Eye (tissue), 1 donor: ENCODE measurements around the gene GRIK1.
A peak's percentile ranks its signal among the peaks of the same experiment; 100 is the strongest.

Experiments used
- DNase-seq: peaks from one replicate; pipeline ENCODE4 v3.0.0-alpha.2; 2015

The GRIK1 gene

GRCh38 chr21:29583424-29583924, 356.3 kb downstream of the GRIK1 start:
- DNase-seq, result no peak

DNA sequence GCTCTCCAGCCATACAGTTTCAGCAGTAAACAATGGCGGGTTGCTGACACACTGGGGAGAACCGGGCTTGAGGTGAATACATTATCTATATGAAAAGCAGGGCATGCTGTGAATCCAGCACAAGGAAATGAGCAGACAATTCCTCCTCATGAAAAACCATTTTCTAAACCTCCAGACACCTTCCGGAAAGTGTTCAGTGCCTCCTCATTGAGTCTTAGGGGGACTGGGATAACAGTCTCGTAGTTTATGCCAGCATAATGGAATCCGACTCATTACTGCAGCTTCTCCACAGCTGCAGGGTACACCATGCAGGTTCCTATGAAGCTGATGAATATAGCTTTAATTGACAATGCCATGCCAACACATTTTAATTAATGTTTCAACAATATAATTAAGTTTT, 356.9 kb downstream of the GRIK1 start:
- no peak for DNase-seq

- no peak for DNase-seq
Observed at GRCh38 chr21:29581393-29581792, 358.4 kb downstream of the GRIK1 start.

- DNase-seq, result no peak
Observed at GRCh38 chr21:29580732-29581285, 359.0 kb downstream of the GRIK1 start.

DNA sequence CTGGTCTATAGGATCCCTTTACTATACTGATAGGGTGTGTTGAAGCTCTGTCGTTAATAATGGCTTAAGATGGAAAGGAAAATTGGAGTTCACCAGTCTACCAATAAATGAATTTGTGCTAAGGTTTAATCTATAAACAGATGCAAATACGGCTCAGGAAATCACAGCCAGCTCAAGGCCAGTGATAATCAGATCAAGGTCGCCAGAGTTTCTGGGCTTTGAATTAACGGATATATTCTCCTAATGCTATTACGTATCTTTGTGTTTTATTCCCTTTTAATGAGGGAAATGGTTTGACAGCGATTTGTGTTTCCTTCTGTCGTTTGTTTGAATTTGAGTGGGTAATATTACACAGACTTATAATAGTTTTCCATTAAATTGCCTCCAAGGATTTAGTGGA, 361.5 kb downstream of the GRIK1 start:
- peak; percentile 19 for DNase-seq

DNA sequence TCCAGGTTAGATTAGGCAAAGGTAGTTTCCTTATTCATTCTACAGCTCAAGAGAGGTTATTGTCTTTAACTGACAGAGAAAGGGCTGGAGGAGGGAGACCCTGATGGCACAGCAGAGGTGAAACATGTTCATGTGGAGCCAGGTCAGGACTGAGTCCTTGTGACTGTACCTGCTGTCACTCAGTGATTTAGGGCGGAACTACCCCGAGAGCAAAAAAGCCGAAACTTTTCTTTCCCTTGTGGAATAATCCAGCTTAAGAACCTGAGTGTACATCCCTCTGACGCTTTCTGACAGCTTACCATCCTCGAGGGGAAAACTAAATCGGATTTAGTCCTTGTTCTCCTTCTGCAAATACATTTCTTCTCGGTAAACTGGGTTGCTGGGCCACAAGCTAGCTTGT, 367.8 kb downstream of the GRIK1 start:
- DNase-seq, result no peak

DNA sequence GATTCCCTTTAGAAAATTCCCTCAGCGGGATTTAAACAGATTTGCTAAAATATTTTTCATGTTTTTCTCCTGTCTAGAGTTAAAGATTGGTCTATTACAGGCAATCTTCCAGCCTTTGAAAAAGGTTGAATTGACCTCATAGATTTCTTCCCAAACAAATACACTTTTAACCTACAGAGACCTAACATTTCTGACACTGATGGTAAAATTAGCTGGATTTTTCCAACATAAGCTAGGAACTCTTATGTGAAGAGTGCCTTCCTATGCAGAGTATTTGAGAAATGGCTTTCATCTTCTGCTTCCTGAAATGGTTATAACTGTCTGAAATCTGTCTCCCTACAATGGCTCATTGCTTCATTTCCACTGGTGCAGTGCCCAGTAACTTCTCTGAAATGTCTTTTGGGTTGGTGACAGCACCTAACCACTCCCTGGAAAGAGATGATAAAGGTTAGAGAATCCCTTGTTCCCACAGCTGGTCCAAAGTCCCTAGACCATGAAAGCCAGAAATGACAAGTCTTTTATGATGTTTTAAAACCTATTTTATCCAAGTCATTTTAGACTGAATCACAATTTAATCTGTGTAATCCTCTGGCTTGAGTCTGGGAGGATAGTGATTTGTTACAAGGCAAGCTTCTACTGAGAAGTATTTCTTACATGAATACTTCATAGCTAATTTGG, 371.6 kb downstream of the GRIK1 start:
- no peak for DNase-seq

DNA sequence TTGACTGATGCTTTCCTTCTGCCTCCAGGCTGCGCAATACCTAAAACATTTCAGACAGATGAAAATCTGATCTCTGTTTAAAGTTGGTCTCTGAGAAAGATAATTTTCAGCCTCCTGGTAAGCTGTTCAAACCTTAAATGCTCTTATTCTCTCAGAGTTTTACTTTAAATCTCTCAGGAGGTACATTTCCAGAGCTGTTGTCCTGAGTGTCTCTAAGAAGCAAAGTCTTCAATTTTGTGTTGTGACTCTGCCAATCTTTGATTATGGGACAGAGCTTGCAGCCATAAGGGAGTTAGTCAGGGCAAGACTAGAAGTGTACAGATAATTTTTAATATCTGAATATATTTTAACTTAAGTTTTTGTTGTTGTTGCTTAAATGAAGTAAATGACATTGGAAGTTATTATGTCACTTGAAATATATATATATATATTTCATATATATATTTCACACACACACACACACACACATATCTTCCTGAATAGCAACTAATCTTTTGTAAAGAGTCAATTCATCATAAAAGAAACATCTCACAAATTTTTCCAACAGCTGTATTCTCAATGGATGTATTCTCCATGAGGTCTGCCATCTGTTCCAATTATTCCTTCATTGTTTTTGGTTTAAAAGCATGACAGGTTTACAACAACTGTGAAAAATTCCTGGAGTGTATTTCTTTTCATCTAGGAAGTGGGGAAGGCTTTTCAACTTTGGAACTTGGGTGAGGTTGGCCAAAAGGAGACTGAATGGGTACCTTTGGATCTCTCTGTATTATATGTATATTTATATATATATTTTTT, 381.7 kb downstream of the GRIK1 start:
- DNase-seq, result no peak

GRCh38 chr21:29557200-29557599, 382.6 kb downstream of the GRIK1 start:
- no peak for DNase-seq

DNA sequence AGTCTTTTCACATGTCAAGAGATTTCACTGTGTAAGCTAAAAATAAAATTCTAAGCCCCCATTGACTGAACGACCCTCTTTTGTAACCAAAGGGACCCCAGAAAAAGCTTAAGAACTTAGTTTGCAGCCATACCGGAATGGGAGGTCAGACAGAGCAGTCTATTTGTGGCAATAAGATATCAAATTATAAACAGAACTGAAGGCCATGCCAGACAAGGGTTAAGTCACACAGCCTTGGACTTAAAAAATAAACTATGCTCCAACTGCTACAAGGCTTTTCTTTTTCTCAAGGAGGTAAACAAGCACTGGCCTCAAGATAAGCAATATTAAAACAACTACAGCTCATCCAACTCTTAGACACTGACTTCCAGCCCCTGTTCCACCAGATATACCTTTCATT, 384.2 kb downstream of the GRIK1 start:
- no peak for DNase-seq

GRCh38 chr21:29550205-29550604, 389.6 kb downstream of the GRIK1 start:
- no peak for DNase-seq

DNA sequence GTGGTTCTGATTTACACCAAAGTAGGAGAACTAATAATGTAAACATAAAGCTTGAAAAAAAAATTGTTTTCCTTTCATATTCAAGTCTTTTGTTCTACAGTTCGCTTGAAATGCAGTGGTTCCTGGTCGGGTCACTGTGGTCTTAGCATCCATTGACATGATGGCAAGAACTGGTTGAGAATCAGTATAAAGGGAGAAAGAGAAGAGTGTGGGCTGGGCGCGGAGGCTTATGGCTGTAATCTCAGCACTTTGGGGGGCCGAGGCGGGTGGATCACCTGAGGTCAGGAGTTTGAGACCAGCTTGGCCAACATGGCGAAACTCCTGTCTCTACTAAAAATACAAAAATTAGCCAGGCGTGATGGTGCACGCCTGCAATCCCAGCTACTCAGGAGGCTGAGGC, 390.2 kb downstream of the GRIK1 start:
- no peak for DNase-seq

- DNase-seq, result no peak
Observed at GRCh38 chr21:29547998-29548397, 391.8 kb downstream of the GRIK1 start.

GRCh38 chr21:29546071-29546470, 393.7 kb downstream of the GRIK1 start:
- no peak for DNase-seq

DNA sequence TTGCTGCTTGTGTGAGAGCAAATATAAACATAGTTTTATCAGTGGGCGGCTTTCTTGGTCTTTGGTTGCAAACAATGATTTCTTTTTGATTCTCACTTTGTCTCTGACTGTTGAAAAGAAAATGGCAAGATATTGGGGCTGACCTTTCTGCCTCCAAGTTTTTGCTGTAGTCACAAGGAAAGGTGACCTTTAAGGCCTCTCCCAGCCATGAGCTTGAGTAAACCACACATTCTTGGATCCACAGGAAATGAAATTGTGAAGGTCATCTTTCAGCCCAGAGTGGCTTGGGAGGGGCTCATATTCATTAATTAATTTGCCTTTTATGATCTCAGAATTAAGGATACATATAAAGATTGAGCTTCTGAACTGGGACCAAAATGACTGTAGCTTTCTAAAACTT, 399.5 kb downstream of the GRIK1 start:
- DNase-seq, result no peak

GRCh38 chr21:29538115-29538514, 401.7 kb downstream of the GRIK1 start:
- peak; percentile 2 for DNase-seq

GRCh38 chr21:29534448-29534847, 405.3 kb downstream of the GRIK1 start:
- DNase-seq, result no peak

DNA sequence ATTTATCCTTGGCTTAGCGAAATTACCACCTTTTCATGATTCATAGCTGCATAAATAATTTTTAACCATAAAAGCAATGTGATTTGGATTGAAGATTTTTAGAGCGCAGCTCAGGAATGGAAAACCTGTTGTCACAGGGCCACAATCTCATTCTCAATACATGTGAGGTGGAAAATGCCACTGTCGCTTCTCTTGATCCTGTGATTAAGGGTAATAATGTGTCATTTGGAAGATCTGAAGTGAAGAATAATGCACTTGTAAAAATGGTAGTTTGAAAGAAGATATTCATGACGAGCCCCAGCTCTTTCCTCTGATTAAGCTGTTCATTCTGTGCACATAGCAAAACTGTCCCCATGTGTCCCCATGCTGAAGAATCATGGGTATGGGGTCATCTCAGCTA, 410.7 kb downstream of the GRIK1 start:
- DNase-seq, result no peak

GRCh38 chr21:29526545-29526944, 413.3 kb downstream of the GRIK1 start:
- no peak for DNase-seq

DNA sequence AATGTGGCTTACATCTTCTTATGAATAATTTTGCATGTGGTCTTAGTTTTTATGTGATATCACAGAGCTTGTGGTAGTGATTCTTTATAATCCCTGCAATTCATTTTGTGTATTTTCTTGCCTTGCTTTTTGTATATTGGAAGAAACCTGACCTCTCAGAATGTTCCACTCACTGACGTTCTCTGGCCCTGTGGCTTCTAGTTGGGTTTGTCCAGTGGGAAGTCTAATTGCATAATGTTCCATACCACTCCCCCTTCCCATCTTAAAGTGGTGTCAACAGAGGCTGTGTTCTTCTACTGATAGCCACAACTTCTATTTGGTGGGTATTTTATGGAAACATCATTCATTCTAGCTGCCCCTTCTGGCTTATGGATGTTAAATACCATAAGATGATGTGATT, 415.7 kb downstream of the GRIK1 start:
- DNase-seq, result no peak

- DNase-seq, result no peak
Observed at GRCh38 chr21:29523646-29524045, 416.1 kb downstream of the GRIK1 start.

- DNase-seq, result no peak
Observed at GRCh38 chr21:29521872-29522271, 417.9 kb downstream of the GRIK1 start.

DNA sequence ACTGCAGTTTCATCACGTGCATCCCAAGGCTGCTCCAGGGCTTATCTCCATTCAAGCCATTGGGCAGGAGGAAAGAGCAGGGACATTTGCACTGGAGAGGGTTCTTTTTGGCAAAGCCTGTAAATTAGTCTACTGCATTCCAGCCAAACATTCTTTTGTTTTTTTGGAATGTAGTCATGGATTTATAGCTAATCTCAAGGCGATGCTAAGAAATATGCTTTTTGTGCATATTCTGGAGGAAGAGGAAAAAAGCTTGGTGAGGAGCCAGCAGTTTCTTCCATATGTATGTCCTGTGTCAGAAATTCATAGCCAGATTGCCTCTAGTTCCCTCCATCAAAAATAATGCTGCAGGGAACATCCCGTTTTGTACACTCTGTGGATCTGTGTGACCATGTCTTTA, 419.6 kb downstream of the GRIK1 start:
- no peak for DNase-seq

GRCh38 chr21:29514652-29515247, 425.0 kb downstream of the GRIK1 start:
- no peak for DNase-seq
